WTC11 (cell line): ENCODE measurements around the gene VAV2. TPM values are rescaled to one million over a fixed set of nuclear protein-coding genes. Genes with fewer than 3 reads are reported as not detected.

ENCODE experiments used
- ATAC-seq: fragments of 200-7000 bp; cut with Tn5 transposase; 2 replicates; pipeline ENCODE4 v1.10.0; 2021; ENCODE audit warnings: mild to moderate bottlenecking, moderate library complexity
- CTCF ChIA-PET: fragments of 300-600 bp; sonication (Branson Sonifier 250); formaldehyde crosslinking; loops from one replicate; lab custom pipeline; 2021; ENCODE audit warnings: antibody characterized with exemption; lab: Charles Lee
- POLR2A ChIA-PET: fragments of 350-600 bp; sonication (Branson Sonifier 250); formaldehyde crosslinking; loops from one replicate; lab custom pipeline; 2021; ENCODE audit warnings: antibody characterized with exemption; lab: Charles Lee
- DNase-seq: peaks from one replicate; pipeline ENCODE4 v3.0.0; 2021; ENCODE audit warnings: low spot score
- H3K27ac Mint-ChIP-seq: 2 replicates; pipeline ENCODE4 v1.8.0; 2021; ENCODE audit warnings: mixed read lengths
- H3K27me3 Mint-ChIP-seq: 2 replicates; pipeline ENCODE4 v1.8.0; 2021; ENCODE audit warnings: low read depth, mild to moderate bottlenecking, moderate library complexity, mixed read lengths
- H3K36me3 Mint-ChIP-seq: 2 replicates; pipeline ENCODE4 v1.8.0; 2021; ENCODE audit warnings: mixed read lengths
- H3K4me1 Mint-ChIP-seq: 2 replicates; pipeline ENCODE4 v1.8.0; 2022; ENCODE audit warnings: mixed read lengths
- H3K4me3 Mint-ChIP-seq: 2 replicates; pipeline ENCODE4 v1.8.0; 2021; ENCODE audit warnings: mild to moderate bottlenecking, moderate library complexity, mixed read lengths
- H3K9me3 Mint-ChIP-seq: 2 replicates; pipeline ENCODE4 v1.8.0; 2021; ENCODE audit warnings: mixed read lengths
- ATF1 ChIP-seq: sonication (generic); formaldehyde crosslinking; IDR thresholded peaks from 2 replicates; pipeline ENCODE4 v1.8.1; 2023; ENCODE audit warnings: mild to moderate bottlenecking, moderate library complexity, missing genetic modification reagents
- ESRRA ChIP-seq: sonication (generic); formaldehyde crosslinking; IDR thresholded peaks from 2 replicates; pipeline ENCODE4 v1.8.1; 2022; ENCODE audit warnings: mild to moderate bottlenecking, missing genetic modification reagents, borderline replicate concordance
- ETV6 ChIP-seq: sonication (generic); formaldehyde crosslinking; IDR thresholded peaks from 2 replicates; pipeline ENCODE4 v1.8.1; 2022; ENCODE audit warnings: mild to moderate bottlenecking, missing genetic modification reagents
- FOXP1 ChIP-seq: sonication (generic); formaldehyde crosslinking; IDR thresholded peaks from 2 replicates; pipeline ENCODE4 v1.8.0; 2022; ENCODE audit warnings: missing genetic modification reagents, mild to moderate bottlenecking, moderate library complexity, borderline replicate concordance
- JUN ChIP-seq: sonication (generic); formaldehyde crosslinking; IDR thresholded peaks from 2 replicates; pipeline ENCODE4 v1.8.0; 2023; ENCODE audit warnings: mild to moderate bottlenecking, missing genetic modification reagents
- NFATC4 ChIP-seq: fragments of 250-450 bp; sonication (Bioruptor Pico); IDR thresholded peaks from 2 replicates; pipeline ENCODE4 v1.9.0; 2021; ENCODE audit warnings: mild to moderate bottlenecking
- TEAD1 ChIP-seq: sonication (generic); formaldehyde crosslinking; IDR thresholded peaks from 2 replicates; pipeline ENCODE4 v1.8.0; 2022; ENCODE audit warnings: mild to moderate bottlenecking, missing genetic modification reagents
- TEAD4 ChIP-seq: sonication (generic); formaldehyde crosslinking; IDR thresholded peaks from 2 replicates; pipeline ENCODE4 v1.8.0; 2022; ENCODE audit warnings: mild to moderate bottlenecking, missing genetic modification reagents
- ZBTB21 ChIP-seq: sonication (generic); formaldehyde crosslinking; IDR thresholded peaks from 2 replicates; pipeline ENCODE4 v1.8.1; 2023; ENCODE audit warnings: mild to moderate bottlenecking, missing genetic modification reagents, borderline replicate concordance
- ZNF138 ChIP-seq: sonication (generic); formaldehyde crosslinking; conservative IDR thresholded peaks from 2 replicates; pipeline ENCODE4 v1.8.1; 2022; ENCODE audit warnings: mild to moderate bottlenecking, moderate library complexity, missing genetic modification reagents
- ZNF416 ChIP-seq: fragments of 250-450 bp; sonication (Bioruptor Pico); IDR thresholded peaks from 2 replicates; pipeline ENCODE4 v1.9.0; 2021; ENCODE audit warnings: mild to moderate bottlenecking, inconsistent platforms
- ZNF423 ChIP-seq: fragments of 250-450 bp; sonication (Bioruptor Pico); IDR thresholded peaks from 2 replicates; pipeline ENCODE4 v2.1.2; 2022; ENCODE audit warnings: mild to moderate bottlenecking, moderate library complexity
- total RNA-seq: library from RNA; stranded (reverse); gene quantifications from 3 replicates; pipeline ENCODE4 v1.2.3, GENCODE V29; 2021
- TF ChIP-seq, protein P1 (sequence below): sonication (generic); formaldehyde crosslinking; IDR thresholded peaks from 2 replicates; pipeline ENCODE4 v1.8.1; 2023; ENCODE audit warnings: mild to moderate bottlenecking, missing genetic modification reagents, moderate library complexity
- TF ChIP-seq, protein P2 (sequence below): fragments of 200-600 bp; IDR thresholded peaks from 2 replicates; pipeline ENCODE4 v1.8.0; 2022; ENCODE audit warnings: antibody characterized with exemption
- TF ChIP-seq, protein P3 (sequence below): sonication (generic); formaldehyde crosslinking; IDR thresholded peaks from 2 replicates; pipeline ENCODE4 v1.8.1; 2022; ENCODE audit warnings: mild to moderate bottlenecking, missing genetic modification reagents, moderate library complexity, borderline replicate concordance
- TF ChIP-seq, protein P4 (sequence below): sonication (generic); formaldehyde crosslinking; IDR thresholded peaks from 2 replicates; pipeline ENCODE4 v1.8.1; 2022; ENCODE audit warnings: low read depth, mild to moderate bottlenecking, moderate library complexity, missing genetic modification reagents, borderline replicate concordance
- TF ChIP-seq, protein P5 (sequence below): sonication (generic); formaldehyde crosslinking; IDR thresholded peaks from 2 replicates; pipeline ENCODE4 v1.8.1; 2023; ENCODE audit warnings: mild to moderate bottlenecking, missing genetic modification reagents
- TF ChIP-seq, protein P6 (sequence below): sonication (generic); formaldehyde crosslinking; IDR thresholded peaks from 2 replicates; pipeline ENCODE4 v1.8.0; 2022; ENCODE audit warnings: mild to moderate bottlenecking, missing genetic modification reagents
- TF ChIP-seq, protein P7 (sequence below): sonication (generic); formaldehyde crosslinking; conservative IDR thresholded peaks from 2 replicates; pipeline ENCODE4 v1.8.1; 2022; ENCODE audit warnings: mild to moderate bottlenecking, missing genetic modification reagents
- TF ChIP-seq, protein P8 (sequence below): sonication (generic); formaldehyde crosslinking; conservative IDR thresholded peaks from 2 replicates; pipeline ENCODE4 v1.8.1; 2023; ENCODE audit warnings: mild to moderate bottlenecking, low read depth, missing genetic modification reagents, moderate library complexity
- TF ChIP-seq, protein P9 (sequence below): sonication (generic); formaldehyde crosslinking; IDR thresholded peaks from 2 replicates; pipeline ENCODE4 v1.8.1; 2022; ENCODE audit warnings: low read depth, missing genetic modification reagents, borderline replicate concordance

VAV2 gene
- total RNA-seq, 1 experiment from 2014 or later, result 39.7 TPM

DNA sequence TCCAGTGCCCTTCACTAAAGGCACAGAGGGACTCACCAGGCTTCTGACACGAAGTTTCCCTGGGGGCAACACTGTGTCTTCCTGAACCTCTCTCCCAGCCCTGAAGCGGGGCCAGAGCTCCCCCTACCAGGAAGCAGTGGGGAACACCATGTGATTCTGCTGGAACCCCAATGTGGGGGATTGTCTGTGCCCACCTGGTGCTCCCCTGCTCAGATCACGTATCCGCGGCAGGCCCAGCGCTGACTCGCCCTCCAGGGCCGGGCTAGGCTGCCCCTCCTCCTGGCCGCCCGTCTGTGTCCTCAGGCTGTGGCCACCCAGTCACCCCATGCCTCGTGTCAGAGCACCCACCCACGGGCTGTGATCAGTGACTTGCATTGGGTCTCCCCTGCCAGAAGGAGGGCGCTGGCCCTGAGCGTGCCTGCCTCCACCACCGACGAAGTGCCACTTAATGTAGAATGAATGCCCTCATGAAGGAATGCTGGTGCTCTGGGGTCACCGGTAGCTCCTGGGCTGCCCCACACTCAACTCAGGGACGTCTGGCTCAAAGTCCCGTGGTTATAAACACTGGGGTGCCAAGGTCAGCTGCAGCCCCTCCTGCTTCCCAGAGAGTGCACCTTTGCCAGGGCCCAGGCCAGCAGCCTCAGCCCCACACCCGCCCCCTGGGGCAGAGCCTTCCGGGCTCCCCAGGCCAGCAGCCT lies 276.1 kb downstream of the VAV2 start:
- peaks cover 8% of the 10 kb centered on the region for H3K9me3 Mint-ChIP-seq
- ATAC-seq (peak; percentile 87), DNase-seq (peak; percentile 61)
- no peak overlapping the region for H3K4me3 Mint-ChIP-seq
- ChIA-PET CTCF (interaction anchor here (0.6 to 4.1 kb wide), 28 partner anchors 11 to 344 kb away, joined by 3 to 17 read pairs (median 3); partner anchors contain the start of genes CACFD1, FAM163B and SARDH), POLR2A (interaction anchor here (0.8 kb wide), 1 partner anchor 22 kb away, joined by 3 read pairs; the partner anchor contains the start of gene SARDH)
- H3K27ac Mint-ChIP-seq, result peak overlapping the region; percentile 23; the same call in 1 of the 2 replicates
- no peak for TF ChIP-seq JUN (CRISPR knock-in tag)
- TF ChIP-seq, protein P1, sequence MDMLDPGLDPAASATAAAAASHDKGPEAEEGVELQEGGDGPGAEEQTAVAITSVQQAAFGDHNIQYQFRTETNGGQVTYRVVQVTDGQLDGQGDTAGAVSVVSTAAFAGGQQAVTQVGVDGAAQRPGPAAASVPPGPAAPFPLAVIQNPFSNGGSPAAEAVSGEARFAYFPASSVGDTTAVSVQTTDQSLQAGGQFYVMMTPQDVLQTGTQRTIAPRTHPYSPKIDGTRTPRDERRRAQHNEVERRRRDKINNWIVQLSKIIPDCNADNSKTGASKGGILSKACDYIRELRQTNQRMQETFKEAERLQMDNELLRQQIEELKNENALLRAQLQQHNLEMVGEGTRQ (CRISPR knock-in tag), result peak; percentile 28; the same call in 1 of the 2 replicates
- TF ChIP-seq FOXP1 (CRISPR knock-in tag), result no peak
- TF ChIP-seq, protein P2, sequence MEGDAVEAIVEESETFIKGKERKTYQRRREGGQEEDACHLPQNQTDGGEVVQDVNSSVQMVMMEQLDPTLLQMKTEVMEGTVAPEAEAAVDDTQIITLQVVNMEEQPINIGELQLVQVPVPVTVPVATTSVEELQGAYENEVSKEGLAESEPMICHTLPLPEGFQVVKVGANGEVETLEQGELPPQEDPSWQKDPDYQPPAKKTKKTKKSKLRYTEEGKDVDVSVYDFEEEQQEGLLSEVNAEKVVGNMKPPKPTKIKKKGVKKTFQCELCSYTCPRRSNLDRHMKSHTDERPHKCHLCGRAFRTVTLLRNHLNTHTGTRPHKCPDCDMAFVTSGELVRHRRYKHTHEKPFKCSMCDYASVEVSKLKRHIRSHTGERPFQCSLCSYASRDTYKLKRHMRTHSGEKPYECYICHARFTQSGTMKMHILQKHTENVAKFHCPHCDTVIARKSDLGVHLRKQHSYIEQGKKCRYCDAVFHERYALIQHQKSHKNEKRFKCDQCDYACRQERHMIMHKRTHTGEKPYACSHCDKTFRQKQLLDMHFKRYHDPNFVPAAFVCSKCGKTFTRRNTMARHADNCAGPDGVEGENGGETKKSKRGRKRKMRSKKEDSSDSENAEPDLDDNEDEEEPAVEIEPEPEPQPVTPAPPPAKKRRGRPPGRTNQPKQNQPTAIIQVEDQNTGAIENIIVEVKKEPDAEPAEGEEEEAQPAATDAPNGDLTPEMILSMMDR, result peak; percentile 23; the same call in 1 of the 2 replicates
- TF ChIP-seq, protein P3, sequence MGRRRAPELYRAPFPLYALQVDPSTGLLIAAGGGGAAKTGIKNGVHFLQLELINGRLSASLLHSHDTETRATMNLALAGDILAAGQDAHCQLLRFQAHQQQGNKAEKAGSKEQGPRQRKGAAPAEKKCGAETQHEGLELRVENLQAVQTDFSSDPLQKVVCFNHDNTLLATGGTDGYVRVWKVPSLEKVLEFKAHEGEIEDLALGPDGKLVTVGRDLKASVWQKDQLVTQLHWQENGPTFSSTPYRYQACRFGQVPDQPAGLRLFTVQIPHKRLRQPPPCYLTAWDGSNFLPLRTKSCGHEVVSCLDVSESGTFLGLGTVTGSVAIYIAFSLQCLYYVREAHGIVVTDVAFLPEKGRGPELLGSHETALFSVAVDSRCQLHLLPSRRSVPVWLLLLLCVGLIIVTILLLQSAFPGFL, result no peak
- no peak for TF ChIP-seq ESRRA (CRISPR knock-in tag)
- no peak for TF ChIP-seq NFATC4 (CRISPR knock-in tag)
- TF ChIP-seq, protein P4, sequence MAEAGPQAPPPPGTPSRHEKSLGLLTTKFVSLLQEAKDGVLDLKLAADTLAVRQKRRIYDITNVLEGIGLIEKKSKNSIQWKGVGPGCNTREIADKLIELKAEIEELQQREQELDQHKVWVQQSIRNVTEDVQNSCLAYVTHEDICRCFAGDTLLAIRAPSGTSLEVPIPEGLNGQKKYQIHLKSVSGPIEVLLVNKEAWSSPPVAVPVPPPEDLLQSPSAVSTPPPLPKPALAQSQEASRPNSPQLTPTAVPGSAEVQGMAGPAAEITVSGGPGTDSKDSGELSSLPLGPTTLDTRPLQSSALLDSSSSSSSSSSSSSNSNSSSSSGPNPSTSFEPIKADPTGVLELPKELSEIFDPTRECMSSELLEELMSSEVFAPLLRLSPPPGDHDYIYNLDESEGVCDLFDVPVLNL (CRISPR knock-in tag), result no peak
- no peak for TF ChIP-seq ETV6 (CRISPR knock-in tag)
- H3K36me3 Mint-ChIP-seq, result peaks cover 5% of the 10 kb centered on the region
- H3K27me3 Mint-ChIP-seq, result no peaks in the 10 kb centered on the region
- peaks cover 5% of the 10 kb centered on the region for H3K4me1 Mint-ChIP-seq

DNA sequence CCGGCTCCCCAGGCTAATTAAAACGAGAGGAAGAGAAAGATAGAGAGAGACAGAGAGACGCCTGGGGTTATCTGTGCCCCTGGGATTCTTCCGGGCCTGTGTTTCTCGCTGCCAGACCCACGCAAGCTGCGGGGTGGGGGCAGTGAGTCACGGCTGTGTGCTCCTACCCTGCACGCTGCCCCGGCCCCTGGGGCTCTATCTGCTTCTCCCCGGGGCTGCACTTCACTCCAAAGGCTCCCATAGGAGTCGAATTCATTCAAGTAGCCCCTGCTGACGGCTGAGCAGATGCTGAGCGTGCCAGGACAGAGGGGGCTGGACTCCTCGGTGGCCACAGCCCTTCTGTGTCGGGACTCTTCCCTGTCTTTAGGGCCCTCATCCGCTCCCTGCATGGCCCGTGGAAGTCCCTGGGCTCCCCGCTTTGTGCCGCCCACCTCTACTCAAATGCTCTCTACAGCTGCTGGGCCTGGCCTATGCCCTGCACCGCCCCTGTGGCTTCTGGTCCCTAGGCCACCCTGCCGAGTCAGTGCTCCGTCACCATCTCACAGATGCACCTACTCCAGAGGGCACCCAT lies 276.7 kb downstream of the VAV2 start:
- ATAC-seq, result peak; percentile 14; the same call in 1 of the 2 replicates
- peaks cover 5% of the 10 kb centered on the region for H3K4me1 Mint-ChIP-seq
- H3K4me3 Mint-ChIP-seq, result no peak overlapping the region
- CTCF ChIA-PET, result interaction anchor here (0.6 to 4.1 kb wide), 28 partner anchors 12 to 344 kb away, joined by 3 to 17 read pairs (median 3); partner anchors contain the start of genes CACFD1, FAM163B and SARDH
- no peak overlapping the region for H3K27ac Mint-ChIP-seq
- no peaks in the 10 kb centered on the region for H3K27me3 Mint-ChIP-seq
- DNase-seq, result no peak
- peaks cover under 1% of the 10 kb centered on the region; the same call in 1 of the 2 replicates for H3K36me3 Mint-ChIP-seq
- POLR2A ChIA-PET, result interaction anchor here (0.6 kb wide), 1 partner anchor 247 kb away, joined by 3 read pairs; no protein-coding TSS in a partner anchor
- peaks cover 2% of the 10 kb centered on the region for H3K9me3 Mint-ChIP-seq
- TF ChIP-seq ATF1 (CRISPR knock-in tag), result no peak
- TF ChIP-seq, protein P5, sequence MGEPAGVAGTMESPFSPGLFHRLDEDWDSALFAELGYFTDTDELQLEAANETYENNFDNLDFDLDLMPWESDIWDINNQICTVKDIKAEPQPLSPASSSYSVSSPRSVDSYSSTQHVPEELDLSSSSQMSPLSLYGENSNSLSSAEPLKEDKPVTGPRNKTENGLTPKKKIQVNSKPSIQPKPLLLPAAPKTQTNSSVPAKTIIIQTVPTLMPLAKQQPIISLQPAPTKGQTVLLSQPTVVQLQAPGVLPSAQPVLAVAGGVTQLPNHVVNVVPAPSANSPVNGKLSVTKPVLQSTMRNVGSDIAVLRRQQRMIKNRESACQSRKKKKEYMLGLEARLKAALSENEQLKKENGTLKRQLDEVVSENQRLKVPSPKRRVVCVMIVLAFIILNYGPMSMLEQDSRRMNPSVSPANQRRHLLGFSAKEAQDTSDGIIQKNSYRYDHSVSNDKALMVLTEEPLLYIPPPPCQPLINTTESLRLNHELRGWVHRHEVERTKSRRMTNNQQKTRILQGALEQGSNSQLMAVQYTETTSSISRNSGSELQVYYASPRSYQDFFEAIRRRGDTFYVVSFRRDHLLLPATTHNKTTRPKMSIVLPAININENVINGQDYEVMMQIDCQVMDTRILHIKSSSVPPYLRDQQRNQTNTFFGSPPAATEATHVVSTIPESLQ (CRISPR knock-in tag), result no peak
- no peak for TF ChIP-seq ZNF416
- no peak for TF ChIP-seq ZNF138 (CRISPR knock-in tag)
- TF ChIP-seq, protein P6, sequence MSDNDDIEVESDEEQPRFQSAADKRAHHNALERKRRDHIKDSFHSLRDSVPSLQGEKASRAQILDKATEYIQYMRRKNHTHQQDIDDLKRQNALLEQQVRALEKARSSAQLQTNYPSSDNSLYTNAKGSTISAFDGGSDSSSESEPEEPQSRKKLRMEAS (CRISPR knock-in tag), result no peak
- TF ChIP-seq TEAD1, result no peak
- TF ChIP-seq ZBTB21, result no peak
- no peak for TF ChIP-seq ETV6 (CRISPR knock-in tag)
- TF ChIP-seq, protein P7, sequence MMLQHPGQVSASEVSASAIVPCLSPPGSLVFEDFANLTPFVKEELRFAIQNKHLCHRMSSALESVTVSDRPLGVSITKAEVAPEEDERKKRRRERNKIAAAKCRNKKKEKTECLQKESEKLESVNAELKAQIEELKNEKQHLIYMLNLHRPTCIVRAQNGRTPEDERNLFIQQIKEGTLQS (CRISPR knock-in tag), result no peak
- TF ChIP-seq TEAD4 (CRISPR knock-in tag), result no peak
- TF ChIP-seq, protein P8, sequence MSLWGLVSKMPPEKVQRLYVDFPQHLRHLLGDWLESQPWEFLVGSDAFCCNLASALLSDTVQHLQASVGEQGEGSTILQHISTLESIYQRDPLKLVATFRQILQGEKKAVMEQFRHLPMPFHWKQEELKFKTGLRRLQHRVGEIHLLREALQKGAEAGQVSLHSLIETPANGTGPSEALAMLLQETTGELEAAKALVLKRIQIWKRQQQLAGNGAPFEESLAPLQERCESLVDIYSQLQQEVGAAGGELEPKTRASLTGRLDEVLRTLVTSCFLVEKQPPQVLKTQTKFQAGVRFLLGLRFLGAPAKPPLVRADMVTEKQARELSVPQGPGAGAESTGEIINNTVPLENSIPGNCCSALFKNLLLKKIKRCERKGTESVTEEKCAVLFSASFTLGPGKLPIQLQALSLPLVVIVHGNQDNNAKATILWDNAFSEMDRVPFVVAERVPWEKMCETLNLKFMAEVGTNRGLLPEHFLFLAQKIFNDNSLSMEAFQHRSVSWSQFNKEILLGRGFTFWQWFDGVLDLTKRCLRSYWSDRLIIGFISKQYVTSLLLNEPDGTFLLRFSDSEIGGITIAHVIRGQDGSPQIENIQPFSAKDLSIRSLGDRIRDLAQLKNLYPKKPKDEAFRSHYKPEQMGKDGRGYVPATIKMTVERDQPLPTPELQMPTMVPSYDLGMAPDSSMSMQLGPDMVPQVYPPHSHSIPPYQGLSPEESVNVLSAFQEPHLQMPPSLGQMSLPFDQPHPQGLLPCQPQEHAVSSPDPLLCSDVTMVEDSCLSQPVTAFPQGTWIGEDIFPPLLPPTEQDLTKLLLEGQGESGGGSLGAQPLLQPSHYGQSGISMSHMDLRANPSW (CRISPR knock-in tag), result no peak
- TF ChIP-seq, protein P9, sequence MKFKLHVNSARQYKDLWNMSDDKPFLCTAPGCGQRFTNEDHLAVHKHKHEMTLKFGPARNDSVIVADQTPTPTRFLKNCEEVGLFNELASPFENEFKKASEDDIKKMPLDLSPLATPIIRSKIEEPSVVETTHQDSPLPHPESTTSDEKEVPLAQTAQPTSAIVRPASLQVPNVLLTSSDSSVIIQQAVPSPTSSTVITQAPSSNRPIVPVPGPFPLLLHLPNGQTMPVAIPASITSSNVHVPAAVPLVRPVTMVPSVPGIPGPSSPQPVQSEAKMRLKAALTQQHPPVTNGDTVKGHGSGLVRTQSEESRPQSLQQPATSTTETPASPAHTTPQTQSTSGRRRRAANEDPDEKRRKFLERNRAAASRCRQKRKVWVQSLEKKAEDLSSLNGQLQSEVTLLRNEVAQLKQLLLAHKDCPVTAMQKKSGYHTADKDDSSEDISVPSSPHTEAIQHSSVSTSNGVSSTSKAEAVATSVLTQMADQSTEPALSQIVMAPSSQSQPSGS, result no peak
- no peak for TF ChIP-seq ZNF423
